HG03045 (cell line): ENCODE results near the gene CDH4.
"Not testable (repeated sequence)": the region's sequence is repeated elsewhere in the genome, so short reads cannot be mapped to it uniquely, and the experiment has no call there.

ENCODE experiments used
- ATAC-seq: cut with Tn5 transposase; IDR thresholded peaks from one replicate; pipeline ENCODE4 v1.9.1; 2021; ENCODE audit warnings: mild to moderate bottlenecking, moderate library complexity; ENCODE audit not compliant: unreplicated experiment

Gene CDH4

DNA sequence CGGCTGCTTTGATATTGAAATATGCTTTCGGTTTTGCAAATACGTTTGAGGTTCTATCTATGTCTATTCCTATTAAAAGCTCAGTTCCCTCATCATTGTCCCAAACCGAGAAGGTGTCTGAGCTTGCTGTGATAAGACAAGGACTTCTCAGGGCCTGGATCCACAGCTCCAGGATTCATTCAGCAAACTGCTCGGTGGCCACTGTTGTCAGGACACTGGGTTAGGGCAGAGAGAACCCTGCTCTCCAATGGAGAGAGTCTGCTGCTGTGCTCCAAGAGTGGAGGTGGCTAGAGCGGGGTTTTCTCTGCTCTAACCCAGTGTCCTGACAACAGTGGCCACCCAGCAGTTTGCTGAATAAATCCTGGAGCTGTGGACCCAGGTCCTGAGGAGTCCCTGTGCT is 198.5 kb downstream of the CDH4 start:
- no peak for ATAC-seq

DNA sequence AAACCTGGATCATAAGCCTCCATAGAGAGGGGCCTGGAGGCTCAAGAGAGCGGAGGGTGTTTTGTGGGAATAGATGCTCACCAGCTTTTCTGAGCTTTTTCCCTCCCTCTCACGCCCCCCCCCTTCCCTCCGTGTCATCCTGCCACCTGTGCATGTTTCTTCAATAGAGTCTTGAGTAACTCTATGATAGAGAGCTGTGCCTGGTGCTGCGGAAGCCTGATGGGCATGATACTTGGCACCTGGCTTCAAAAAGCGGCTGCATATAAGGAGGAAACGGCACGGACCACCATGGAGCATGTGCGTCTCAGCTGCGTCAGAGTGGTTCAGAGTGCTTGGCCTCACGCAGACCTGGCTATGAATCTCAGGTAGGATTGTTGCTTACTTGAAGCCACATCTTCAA is 198.9 kb downstream of the CDH4 start:
- ATAC-seq: no peak

DNA sequence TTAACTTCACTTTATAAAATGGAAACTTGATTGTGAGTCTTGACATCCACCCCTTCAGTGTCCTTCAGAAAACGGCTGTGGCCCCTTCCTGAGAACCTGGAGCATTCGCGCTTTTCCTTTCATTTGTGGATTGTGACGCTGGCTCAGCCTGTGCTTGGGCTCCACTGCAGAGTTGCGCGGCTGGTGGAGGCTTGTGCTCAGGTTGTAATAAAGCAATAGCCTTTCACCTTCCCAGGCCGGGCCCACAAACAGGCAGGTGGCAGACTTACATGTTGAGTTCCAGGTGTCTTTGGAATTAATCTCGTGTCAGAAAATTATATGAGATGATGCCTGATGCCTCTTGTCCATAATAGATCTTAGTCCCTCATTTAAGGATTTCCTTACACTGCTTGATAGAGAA is 199.9 kb downstream of the CDH4 start:
- no peak for ATAC-seq

DNA sequence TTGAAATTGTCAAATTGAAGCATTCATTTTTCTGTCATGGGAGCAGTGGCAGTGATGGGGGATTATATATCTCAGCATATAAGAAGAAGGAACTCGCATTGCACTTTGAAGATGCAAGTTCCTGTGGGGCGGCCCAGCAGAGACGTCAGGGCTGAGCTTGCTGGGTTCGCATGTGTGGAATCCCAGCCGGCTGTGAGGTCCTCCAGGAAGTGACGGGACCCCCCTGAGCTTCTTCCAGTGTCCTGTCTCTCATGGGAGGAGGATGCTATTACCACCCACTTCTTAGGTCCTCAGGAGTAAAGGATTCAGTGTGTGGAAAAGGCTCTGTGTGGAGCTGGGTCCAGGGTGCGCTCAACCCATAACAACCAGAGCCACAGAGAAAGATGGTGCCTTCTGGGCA is 201.2 kb downstream of the CDH4 start:
- no peak for ATAC-seq

DNA sequence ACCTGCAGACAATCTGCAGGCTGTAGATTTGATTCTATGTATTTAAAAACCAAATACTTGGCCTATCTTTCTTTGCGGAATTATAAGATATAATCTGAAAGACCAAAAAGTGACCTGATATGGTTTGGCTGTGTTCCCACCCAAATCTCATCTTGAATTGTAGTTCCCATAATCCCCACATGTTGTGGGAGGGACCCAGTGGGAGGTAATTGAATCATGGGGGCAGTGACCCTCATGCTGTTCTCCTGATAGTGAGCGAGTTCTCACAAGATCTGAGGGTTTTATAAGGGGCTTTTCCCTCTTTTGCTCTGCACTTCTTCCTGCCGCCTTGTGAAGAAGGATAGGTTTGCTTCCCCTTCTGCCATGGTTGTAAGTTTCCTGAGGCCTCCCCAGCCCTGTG is 201.6 kb downstream of the CDH4 start:
- ATAC-seq: not testable (repeated sequence)

DNA sequence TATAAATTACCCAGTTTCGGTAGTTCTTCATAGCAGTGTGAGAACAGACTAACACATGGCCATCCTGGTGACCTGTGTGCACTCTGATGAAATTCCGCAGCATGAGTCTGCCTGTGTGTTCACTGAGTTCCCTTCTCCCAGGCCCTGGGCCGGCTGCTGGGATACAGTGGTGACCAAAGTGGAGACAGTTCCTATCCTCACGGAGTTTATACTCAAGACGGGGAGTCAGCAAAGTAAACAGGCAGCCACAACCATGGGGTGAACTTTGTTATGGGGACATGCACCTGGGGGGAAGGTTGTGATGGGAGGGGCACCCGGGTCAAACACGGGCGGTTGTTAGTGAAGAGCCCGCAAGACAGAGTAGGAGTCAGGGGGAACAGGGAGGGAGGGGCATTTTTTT is 202.0 kb downstream of the CDH4 start:
- no peak for ATAC-seq

DNA sequence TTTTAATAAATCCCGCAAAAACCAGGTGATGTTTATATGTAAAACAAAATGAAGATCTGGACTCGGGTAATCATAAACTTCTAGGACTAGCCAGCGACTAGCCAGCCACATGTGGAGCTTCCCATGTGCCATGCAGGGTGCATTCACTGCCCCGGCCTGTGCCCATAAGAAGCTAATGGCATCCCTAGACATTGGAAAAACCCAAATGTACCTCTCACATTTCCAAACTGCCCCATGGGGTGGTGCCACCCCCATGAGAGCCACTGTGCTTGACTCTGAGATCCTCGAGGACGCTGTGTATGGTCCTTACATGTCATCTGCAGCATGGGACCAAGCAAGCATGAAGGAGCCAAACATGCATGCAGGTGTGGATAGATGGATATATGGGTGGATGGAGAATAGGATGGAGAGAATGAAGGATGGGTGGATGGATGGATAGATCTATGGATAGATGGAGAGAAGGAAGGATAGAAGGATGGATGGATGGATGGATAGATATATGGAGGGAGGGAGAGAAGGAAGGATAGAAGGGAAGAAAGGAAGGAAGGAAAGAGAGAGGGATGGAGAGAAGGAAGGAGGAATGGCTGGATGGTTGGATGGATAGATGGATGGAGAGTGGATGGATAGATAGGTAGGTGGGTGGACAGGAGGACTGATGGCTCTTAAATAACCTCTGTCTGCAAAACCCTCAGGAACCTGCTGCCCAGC is 203.6 kb downstream of the CDH4 start:
- no peak for ATAC-seq

DNA sequence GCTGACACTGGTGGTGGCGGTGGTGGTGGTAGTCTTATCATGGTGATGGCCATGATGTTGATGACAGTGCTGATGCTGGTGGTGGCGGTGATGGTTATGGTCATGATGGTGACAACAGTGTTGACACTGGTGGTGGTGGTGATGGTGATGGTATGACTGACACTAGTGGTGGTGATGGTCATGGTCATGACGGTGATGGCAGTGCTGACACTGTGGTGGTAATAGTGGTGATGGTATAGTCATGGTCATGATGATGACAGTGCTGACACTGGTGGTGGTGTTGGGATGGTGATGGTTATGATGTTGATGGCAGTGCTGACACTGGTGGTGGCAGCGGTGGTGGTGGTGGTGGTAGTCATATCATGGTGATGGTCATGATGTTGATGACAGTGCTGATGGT is 205.7 kb downstream of the CDH4 start:
- no peak for ATAC-seq

DNA sequence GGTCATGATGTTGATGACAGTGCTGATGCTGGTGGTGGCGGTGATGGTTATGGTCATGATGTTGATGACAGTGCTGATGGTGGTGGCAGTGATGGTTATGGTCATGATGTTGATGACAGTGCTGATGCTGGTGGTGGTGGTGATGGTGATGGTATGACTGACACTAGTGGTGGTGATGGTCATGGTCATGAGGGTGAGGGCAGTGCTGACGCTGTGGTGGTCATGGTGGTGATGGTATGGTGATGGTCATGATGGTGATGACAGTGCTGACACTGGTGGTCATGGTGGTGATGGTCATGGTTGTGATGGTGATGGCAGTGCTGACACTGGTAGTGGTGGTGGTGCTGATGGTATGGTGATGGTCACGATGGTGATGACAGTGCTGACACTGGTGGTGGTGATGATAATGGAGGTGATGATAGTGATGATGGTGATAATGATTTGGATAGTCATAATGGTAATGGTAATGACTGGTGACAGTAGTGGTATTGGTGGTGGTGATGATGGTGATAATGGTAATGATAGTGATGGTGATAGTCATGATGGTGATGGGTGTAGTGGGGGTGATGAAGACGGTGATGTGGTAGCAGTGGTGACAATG is 206.2 kb downstream of the CDH4 start:
- no peak for ATAC-seq

DNA sequence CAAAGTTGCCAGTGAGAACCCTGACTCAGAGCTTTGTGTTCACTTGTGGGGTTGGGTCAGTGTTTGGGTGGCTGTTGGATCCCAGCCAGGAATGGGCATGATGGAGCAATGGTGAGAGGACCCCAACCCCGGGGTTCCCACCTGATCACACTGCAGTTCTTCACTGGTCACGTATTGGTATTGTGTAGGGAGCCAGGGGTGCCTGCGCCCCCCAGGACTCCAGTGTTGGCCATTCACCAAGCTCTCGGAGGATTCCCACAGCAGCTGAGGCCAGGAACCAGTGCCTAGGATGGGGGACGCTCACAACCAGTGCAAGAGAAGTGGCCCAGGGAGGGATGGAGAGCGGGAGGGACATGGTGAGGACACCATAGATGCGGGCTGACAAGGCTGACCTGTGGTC is 207.2 kb downstream of the CDH4 start:
- ATAC-seq: no peak

DNA sequence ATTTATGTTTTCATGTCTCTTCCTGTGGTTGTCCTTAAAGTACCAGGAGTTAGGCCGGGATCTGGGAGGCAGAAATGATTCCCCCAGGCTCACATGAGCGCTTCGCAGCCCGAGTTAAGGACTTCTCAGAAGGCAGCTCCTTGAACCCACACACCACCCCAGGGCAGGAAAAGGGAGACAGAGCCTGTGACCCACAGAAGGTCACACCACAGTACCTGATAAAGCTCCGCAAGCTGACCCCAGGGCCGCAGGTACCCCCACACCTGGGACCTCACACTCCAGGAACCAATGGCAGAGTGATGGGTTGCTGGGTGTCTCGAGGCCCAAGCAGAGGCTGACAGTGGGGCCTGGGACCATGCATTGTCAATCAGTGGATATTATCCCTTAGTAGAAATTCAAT is 207.6 kb downstream of the CDH4 start:
- no peak for ATAC-seq

DNA sequence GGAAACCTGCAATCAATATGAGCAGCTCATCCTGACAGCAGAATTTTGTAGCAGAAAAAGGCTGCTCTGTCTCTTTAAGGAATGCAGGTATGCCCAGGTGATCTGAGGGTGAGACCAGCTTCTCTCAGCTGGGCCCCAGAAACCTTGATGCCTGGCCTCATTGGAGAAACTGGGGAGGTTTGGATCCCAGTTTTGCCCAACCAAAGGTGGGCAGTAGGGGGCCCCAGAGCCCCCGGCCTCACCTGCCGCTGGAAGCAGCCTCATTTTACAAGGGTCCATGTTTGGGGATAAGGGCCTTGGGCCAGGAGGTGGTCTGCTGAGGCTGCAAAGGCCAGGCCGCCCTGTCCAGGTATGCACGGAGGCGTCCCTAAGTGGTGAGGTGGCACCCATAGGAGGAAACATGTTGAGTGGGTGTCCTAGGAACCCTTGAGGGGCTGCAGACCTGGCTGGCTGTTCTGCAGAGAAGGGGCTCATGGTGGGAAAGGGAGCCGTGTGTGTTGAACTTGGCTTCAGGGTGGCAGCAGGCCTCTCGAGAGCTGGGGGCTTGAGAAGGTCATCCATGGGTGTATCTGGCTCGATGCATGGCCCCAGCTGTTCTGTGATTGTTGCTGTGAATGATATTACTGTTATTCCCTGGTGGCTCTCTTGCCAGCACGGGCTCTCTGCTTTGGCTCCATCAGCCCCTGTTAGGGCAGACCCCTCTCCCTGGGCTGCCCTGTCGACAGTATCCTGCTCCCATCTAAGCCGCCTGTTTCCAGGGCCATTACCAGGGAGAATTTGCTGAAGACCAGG is 208.4 kb downstream of the CDH4 start:
- no peak for ATAC-seq

DNA sequence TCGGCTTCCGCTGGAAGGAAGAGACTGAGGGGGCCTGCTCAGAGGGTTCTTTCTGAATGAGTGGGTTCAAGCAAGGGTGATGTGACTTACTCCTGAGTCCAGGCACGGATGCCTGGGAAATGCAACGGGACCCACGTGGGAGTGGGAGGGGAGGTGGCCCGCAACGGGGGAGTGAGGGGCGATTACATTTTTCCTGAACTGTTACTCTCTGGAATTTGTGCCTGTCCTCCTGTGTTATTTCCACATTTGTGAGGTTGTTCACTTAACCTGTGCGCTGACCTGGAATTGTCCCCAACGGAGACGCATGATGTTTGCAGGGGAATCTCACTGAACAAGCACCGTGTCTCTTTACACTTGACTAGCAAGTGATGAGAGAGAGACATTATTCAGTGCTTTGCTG is 209.4 kb downstream of the CDH4 start:
- ATAC-seq: no peak

DNA sequence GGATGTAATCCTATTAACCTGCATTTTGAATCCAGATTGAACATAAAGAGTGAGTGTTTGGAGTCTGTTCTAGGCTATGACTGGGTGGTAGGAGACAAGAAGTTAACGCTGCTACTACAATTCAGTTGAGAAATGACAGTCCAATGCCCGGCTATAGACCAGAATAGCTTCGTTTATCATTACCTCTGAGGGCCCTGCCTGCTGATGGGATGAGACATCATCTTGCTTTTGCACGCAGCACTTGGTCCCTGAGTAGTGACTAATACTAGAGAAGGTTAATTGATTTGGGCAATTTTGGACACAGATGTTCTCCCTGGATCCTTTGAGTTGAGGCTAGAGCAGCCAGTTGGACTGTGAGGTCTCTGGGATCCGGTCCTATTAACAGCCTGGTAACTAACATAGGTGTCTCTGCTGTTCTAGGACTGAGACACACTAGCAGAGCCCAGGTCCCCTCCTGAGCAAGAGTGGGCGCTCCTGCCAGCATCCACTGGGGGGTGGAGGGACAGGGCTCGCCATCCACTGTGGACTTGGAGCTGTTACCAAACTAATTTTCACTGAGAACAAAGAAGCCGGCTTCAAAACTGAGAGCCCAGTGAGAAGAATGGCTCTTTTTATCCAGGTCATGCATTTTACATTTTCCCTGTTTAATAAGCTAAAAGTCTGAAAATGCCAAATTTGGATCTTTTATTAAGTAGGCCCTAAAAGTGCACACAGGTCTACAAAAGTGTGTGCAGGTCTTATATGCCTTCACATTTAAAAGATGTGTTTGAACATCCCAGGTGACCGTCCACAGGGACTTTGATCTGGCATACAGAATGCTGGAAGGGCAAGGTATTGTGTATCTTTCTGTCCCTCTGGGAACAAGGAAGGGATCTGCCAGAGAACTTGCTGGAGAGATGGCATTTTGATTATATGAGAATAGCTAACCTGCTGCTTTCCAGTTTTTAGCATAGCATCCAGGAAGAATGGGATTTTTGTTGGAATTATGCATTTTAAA is 212.5 kb downstream of the CDH4 start:
- no peak for ATAC-seq

DNA sequence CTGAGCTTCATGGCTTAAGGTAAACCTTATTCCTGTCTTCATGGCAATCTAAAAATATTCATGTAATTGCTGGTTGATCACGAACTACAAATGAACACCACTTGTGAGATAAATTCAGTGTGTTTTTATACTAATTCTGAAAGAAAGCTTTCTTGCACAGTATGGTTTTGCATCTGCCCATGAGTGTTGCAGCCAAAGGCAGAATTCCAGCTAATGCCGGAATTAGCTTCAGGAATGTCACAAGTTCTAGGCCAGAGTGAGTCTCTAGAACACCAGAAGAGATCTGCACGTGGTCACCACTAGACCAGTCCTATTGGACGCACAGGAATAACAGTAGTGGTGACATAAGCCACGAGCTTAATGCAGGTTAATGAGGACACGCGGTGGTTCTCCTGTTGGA is 223.7 kb downstream of the CDH4 start:
- no peak for ATAC-seq

DNA sequence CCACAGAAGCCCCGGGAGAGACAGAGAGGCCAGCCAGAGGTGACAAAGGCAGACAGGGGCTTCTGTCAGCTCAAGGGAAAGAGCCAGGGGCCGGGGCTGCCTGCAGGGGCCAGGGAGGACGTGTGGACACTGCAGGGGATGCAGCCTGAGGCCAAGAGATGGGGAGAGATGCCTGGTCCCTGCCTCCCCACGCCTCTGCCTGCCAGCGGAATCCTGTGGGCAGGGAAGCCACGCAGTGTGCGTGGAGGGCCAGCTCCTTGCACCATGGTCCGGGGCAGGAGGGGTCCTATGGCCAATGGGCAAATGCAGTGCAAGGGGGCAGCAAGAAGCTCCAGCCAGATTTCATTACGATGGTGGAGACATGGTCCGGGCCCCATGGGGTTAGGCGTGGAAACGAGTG is 224.9 kb downstream of the CDH4 start:
- ATAC-seq: no peak

DNA sequence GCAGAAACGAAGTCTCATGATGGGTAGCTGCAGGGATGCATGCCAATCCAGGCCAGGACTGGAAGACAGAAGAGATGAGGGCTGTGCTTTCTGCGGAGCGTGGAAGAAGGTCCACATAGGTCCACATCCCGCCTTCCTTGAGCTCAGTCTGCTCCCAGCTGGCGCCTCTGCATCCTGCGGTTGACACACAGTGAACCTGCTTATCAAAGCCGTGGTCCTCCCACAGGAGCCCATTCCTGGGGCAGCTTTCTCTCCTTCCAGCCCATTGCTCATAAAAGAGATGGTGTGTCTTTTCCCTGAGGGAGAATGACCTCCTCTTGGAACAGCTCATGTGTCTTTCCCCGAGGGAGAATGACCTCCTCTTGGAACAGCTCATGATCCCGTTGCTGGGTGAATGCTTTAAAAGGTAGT is 225.4 kb downstream of the CDH4 start:
- ATAC-seq: no peak

DNA sequence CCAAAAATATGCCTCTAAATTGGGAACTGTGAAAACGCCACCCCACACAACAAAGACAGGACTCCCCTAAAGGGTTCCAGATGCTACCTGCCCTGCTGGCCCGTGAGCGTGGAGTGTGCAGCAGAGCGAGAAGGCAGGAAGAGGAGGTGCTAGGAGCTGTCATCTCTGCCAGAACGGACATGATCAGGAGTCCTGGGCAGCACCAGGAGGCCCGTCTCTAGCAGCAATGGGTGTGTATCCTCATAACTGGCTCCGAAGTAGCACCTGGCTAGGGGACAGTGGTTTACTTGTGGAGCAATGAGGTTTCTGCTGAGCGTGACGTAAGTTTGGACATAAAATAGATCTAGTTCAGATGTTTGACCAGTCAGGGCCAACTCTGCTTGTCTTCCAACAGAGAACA is 226.0 kb downstream of the CDH4 start:
- no peak for ATAC-seq

DNA sequence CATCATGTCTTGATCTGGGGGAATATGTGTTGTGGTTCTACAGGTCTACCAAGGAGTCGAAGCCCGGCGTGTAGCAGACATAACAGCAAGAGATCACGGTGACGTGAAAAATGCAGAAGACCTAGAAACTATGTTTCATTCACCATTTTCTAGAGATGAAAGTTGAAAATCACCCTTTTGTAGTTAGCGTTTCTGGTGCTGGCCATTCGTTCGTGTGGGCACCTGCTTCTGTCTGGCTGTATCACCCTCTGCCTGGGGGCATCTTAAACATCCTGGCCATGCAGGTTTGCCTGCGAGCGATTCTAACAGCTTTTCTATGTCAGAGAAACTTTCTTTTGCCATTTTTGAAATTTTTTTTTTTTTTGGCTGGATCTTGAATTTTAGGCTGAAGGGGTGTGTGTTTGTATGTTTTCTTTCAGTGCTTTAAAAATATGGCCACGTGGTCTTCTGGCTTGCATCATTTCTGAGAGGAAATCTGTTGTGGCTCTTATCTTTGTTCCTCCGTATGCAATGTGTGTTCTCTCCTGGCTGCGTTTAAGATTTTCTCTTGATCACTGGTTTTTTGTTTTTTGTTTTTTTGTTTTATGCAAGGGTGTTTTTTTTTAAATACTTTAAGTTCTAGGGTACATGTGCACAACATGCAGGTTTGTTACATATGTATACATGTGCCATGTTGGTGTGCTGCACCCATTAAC is 226.7 kb downstream of the CDH4 start:
- ATAC-seq: no peak

DNA sequence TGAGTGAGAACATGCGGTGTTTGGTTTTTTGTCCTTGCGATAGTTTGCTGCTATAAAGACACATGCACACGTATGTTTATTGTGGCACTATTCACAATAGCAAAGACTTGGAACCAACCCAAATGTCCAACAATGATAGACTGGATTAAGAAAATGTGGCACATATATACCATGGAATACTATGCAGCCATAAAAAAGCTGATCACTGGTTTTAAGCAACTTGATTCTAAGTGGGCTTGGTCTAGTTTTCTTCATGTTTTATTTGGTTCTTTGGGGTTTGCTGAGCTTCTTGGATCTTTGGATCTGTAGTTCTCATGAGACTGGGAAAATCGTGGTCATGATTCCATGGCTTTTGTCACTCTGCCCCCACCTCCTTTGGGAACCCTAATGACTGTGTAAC is 227.4 kb downstream of the CDH4 start:
- ATAC-seq: not testable (repeated sequence)
